SK-N-SH treated with all-trans-retinoic acid at 6 μM for 48 hours (cell line): Measurements from ENCODE around the gene ATP2A2.

Experiments used
- ATAC-seq: fragments of 200-7000 bp; cut with Tn5 transposase; 3 replicates; pipeline ENCODE4 v1.9.1; 2020; ENCODE audit warnings: mild to moderate bottlenecking, moderate library complexity
- ARNTL ChIP-seq: fragments of 450-650 bp; formaldehyde crosslinking; IDR thresholded peaks from 2 replicates; pipeline ENCODE4 v1.5.0; 2020; ENCODE audit warnings: low read depth, mild to moderate bottlenecking, moderate library complexity, borderline replicate concordance
- BACH2 ChIP-seq: fragments of 250-450 bp; sonication (Bioruptor Pico); IDR thresholded peaks from 2 replicates; pipeline ENCODE4 v1.9.0; 2021; ENCODE audit warnings: mild to moderate bottlenecking, borderline replicate concordance
- CSDC2 ChIP-seq: fragments of 250-450 bp; sonication (Bioruptor Pico); IDR thresholded peaks from 2 replicates; pipeline ENCODE4 v1.5.0; 2020; ENCODE audit warnings: mild to moderate bottlenecking, moderate library complexity
- ESRRG ChIP-seq: fragments of 250-450 bp; sonication (Bioruptor Pico); IDR thresholded peaks from 2 replicates; pipeline ENCODE4 v1.6.1; 2021; ENCODE audit warnings: mild to moderate bottlenecking
- ISL1 ChIP-seq: fragments of 250-450 bp; sonication (Bioruptor Pico); IDR thresholded peaks from 2 replicates; pipeline ENCODE4 v2.1.2; 2022; ENCODE audit warnings: mild to moderate bottlenecking, moderate library complexity
- OSR1 ChIP-seq: fragments of 250-450 bp; sonication (Bioruptor Pico); IDR thresholded peaks from 2 replicates; pipeline ENCODE4 v1.8.0; 2022; ENCODE audit warnings: moderate library complexity, mild to moderate bottlenecking, inconsistent platforms
- PPARA ChIP-seq: fragments of 250-450 bp; sonication (Bioruptor Pico); IDR thresholded peaks from 2 replicates; pipeline ENCODE4 v1.5.0; 2020; ENCODE audit warnings: mild to moderate bottlenecking, borderline replicate concordance
- RARB ChIP-seq: fragments of 250-450 bp; sonication (Bioruptor Pico); IDR thresholded peaks from 2 replicates; pipeline ENCODE4 v1.8.0; 2021; ENCODE audit warnings: mild to moderate bottlenecking, moderate library complexity
- SNAI2 ChIP-seq: fragments of 250-450 bp; sonication (Bioruptor Pico); IDR thresholded peaks from 2 replicates; pipeline ENCODE4 v1.5.0; 2020; ENCODE audit warnings: mild to moderate bottlenecking, moderate library complexity
- TCF4 ChIP-seq: fragments of 250-450 bp; sonication (Bioruptor Pico); IDR thresholded peaks from 2 replicates; pipeline ENCODE4 v1.8.0; 2021; ENCODE audit warnings: mild to moderate bottlenecking, moderate library complexity, borderline replicate concordance
- TOX ChIP-seq: fragments of 250-450 bp; sonication (Bioruptor Pico); IDR thresholded peaks from 2 replicates; pipeline ENCODE4 v1.8.0; 2021; ENCODE audit warnings: mild to moderate bottlenecking, moderate library complexity, borderline replicate concordance
- ZC3H10 ChIP-seq: fragments of 250-450 bp; sonication (Bioruptor Pico); IDR thresholded peaks from 2 replicates; pipeline ENCODE4 v1.5.1; 2021; ENCODE audit warnings: mild to moderate bottlenecking, moderate library complexity
- ZFP30 ChIP-seq: fragments of 450-650 bp; formaldehyde crosslinking; IDR thresholded peaks from 2 replicates; pipeline ENCODE4 v1.5.0; 2022; ENCODE audit warnings: mild to moderate bottlenecking, moderate library complexity
- ZNF565 ChIP-seq: fragments of 450-650 bp; formaldehyde crosslinking; conservative IDR thresholded peaks from 2 replicates; pipeline ENCODE4 v1.5.0; 2020; ENCODE audit warnings: low read depth, mild to moderate bottlenecking, moderate library complexity
- ZNF70 ChIP-seq: fragments of 450-650 bp; formaldehyde crosslinking; IDR thresholded peaks from 2 replicates; pipeline ENCODE4 v1.5.0; 2020; ENCODE audit warnings: mild to moderate bottlenecking, moderate library complexity
- ZNF8 ChIP-seq: fragments of 450-650 bp; formaldehyde crosslinking; IDR thresholded peaks from 2 replicates; pipeline ENCODE4 v1.5.0; 2020; ENCODE audit warnings: mild to moderate bottlenecking, moderate library complexity
- TF ChIP-seq, protein P1 (sequence below): fragments of 250-450 bp; sonication (Bioruptor Pico); IDR thresholded peaks from 2 replicates; pipeline ENCODE4 v1.5.1; 2021; ENCODE audit warnings: mild to moderate bottlenecking, moderate library complexity
- TF ChIP-seq, protein P2 (sequence below): fragments of 250-450 bp; sonication (Bioruptor Pico); IDR thresholded peaks from 2 replicates; pipeline ENCODE4 v1.5.0; 2020; ENCODE audit warnings: mild to moderate bottlenecking, moderate library complexity
- TF ChIP-seq, protein P3 (sequence below): fragments of 250-450 bp; sonication (Bioruptor Pico); IDR thresholded peaks from 2 replicates; pipeline ENCODE4 v1.8.0; 2020; ENCODE audit warnings: mild to moderate bottlenecking, moderate library complexity, borderline replicate concordance
- TF ChIP-seq, protein P4 (sequence below): fragments of 250-450 bp; sonication (Bioruptor Pico); IDR thresholded peaks from 2 replicates; pipeline ENCODE4 v1.5.1; 2020; ENCODE audit warnings: low read depth, mild to moderate bottlenecking, moderate library complexity
- TF ChIP-seq, protein P5 (sequence below): fragments of 250-450 bp; sonication (Bioruptor Pico); IDR thresholded peaks from 2 replicates; pipeline ENCODE4 v1.8.0; 2021; ENCODE audit warnings: low read depth, mild to moderate bottlenecking, moderate library complexity, borderline replicate concordance

ATP2A2 gene

DNA sequence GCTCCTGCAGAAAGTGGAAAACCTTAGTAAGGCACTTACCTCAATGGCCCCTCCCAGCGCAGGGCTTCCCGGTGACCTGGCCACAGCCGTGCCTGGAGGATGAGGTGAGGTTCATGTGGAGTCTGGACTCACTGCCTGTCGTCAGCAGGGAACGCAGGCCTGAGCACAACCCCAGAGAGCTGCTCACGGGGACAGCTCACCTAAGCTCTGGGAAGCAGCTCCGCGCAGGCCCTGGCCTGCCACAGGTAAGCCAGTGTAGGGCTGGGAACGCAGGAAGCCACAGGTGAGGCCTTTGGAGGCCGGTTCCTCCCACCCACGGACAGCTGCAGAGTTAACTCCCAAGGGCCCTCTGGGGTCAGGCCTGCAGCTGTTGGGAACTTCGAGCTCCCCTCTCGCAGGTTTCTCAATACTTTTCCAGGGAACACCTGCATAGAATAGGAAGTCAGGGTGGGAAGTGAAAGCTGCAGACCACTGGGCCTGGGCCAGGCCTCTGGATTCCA, 89.7 kb downstream of the ATP2A2 start:
- peak; percentile 16 for ATAC-seq
- TF ChIP-seq ZC3H10 (CRISPR knock-in tag) (no peak), ZNF8 (CRISPR knock-in tag) (no peak), ISL1 (no peak)
- TF ChIP-seq, protein P1, sequence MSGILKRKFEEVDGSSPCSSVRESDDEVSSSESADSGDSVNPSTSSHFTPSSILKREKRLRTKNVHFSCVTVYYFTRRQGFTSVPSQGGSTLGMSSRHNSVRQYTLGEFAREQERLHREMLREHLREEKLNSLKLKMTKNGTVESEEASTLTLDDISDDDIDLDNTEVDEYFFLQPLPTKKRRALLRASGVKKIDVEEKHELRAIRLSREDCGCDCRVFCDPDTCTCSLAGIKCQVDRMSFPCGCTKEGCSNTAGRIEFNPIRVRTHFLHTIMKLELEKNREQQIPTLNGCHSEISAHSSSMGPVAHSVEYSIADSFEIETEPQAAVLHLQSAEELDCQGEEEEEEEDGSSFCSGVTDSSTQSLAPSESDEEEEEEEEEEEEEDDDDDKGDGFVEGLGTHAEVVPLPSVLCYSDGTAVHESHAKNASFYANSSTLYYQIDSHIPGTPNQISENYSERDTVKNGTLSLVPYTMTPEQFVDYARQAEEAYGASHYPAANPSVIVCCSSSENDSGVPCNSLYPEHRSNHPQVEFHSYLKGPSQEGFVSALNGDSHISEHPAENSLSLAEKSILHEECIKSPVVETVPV (CRISPR knock-in tag), result no peak

DNA sequence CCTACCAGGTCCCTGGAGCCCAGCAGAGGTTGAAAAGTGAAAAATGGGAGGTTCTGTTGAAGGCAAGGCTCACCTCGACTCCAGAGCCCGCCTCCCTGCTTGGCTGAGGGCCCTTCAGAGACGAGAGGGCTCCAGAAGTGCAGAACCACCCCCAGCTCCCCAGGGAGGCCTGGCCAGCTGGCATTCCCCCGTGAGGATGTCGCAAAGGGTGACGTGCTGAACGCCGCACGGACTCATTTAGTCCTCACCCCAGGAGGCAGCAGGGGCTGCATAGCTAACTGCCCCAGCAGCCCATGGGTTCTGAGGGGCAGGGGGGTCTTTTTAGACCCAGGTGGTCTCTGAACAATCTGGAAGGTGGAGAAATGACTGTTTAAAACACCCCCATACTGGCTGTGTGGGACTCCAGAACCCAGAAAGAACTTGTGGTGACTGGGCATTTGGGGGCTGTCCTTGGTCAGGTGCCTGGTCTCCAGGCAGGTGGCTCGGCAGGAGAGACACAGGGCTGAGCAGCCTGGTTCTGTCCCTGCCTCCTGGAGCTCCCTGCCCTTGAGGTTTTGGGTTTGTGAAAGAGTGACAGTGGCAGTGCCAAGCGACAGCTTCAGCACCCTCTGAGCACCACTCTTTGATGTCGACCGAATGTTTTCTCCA, 90.5 kb downstream of the ATP2A2 start:
- ATAC-seq, result no peak; the same call in 2 of the 3 replicates
- TF ChIP-seq ZFP30 (CRISPR knock-in tag) (no peak), PPARA (CRISPR knock-in tag) (no peak), BACH2 (no peak), TCF4 (no peak), ISL1 (no peak), OSR1 (CRISPR knock-in tag) (no peak), SNAI2 (no peak), RARB (CRISPR knock-in tag) (no peak), CSDC2 (CRISPR knock-in tag) (no peak)
- TF ChIP-seq, protein P2, sequence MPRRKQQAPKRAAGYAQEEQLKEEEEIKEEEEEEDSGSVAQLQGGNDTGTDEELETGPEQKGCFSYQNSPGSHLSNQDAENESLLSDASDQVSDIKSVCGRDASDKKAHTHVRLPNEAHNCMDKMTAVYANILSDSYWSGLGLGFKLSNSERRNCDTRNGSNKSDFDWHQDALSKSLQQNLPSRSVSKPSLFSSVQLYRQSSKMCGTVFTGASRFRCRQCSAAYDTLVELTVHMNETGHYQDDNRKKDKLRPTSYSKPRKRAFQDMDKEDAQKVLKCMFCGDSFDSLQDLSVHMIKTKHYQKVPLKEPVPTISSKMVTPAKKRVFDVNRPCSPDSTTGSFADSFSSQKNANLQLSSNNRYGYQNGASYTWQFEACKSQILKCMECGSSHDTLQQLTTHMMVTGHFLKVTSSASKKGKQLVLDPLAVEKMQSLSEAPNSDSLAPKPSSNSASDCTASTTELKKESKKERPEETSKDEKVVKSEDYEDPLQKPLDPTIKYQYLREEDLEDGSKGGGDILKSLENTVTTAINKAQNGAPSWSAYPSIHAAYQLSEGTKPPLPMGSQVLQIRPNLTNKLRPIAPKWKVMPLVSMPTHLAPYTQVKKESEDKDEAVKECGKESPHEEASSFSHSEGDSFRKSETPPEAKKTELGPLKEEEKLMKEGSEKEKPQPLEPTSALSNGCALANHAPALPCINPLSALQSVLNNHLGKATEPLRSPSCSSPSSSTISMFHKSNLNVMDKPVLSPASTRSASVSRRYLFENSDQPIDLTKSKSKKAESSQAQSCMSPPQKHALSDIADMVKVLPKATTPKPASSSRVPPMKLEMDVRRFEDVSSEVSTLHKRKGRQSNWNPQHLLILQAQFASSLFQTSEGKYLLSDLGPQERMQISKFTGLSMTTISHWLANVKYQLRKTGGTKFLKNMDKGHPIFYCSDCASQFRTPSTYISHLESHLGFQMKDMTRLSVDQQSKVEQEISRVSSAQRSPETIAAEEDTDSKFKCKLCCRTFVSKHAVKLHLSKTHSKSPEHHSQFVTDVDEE (CRISPR knock-in tag), result no peak
- TF ChIP-seq, protein P3, sequence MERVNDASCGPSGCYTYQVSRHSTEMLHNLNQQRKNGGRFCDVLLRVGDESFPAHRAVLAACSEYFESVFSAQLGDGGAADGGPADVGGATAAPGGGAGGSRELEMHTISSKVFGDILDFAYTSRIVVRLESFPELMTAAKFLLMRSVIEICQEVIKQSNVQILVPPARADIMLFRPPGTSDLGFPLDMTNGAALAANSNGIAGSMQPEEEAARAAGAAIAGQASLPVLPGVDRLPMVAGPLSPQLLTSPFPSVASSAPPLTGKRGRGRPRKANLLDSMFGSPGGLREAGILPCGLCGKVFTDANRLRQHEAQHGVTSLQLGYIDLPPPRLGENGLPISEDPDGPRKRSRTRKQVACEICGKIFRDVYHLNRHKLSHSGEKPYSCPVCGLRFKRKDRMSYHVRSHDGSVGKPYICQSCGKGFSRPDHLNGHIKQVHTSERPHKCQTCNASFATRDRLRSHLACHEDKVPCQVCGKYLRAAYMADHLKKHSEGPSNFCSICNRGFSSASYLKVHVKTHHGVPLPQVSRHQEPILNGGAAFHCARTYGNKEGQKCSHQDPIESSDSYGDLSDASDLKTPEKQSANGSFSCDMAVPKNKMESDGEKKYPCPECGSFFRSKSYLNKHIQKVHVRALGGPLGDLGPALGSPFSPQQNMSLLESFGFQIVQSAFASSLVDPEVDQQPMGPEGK (CRISPR knock-in tag), result no peak
- TF ChIP-seq, protein P4, sequence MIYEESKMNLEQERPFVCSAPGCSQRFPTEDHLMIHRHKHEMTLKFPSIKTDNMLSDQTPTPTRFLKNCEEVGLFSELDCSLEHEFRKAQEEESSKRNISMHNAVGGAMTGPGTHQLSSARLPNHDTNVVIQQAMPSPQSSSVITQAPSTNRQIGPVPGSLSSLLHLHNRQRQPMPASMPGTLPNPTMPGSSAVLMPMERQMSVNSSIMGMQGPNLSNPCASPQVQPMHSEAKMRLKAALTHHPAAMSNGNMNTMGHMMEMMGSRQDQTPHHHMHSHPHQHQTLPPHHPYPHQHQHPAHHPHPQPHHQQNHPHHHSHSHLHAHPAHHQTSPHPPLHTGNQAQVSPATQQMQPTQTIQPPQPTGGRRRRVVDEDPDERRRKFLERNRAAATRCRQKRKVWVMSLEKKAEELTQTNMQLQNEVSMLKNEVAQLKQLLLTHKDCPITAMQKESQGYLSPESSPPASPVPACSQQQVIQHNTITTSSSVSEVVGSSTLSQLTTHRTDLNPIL (CRISPR knock-in tag), result no peak

DNA sequence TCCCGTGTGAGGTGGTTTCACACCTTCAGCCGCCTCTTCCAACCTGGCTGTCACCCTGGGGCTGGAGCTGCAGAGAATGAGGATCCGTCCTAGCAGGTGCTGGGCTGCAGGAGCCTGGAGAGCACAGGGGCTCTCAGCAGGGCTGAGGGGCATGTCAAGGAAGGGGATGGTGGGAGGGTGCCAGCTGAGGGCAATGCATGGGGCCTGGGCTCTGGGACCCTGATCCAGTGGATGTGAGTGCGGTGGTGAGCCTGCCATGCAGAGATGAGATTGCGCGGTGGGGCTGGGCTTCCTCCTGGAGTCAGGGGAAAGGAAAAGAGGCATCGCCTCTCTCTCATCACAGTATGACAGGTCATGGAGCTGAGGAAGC, 91.0 kb downstream of the ATP2A2 start:
- ATAC-seq, result no peak; the same call in 2 of the 3 replicates
- no peak for TF ChIP-seq TOX (CRISPR knock-in tag)
- TF ChIP-seq, protein P4 (CRISPR knock-in tag), result no peak
- no peak for TF ChIP-seq ARNTL (CRISPR knock-in tag)
- TF ChIP-seq ZNF70 (CRISPR knock-in tag), result no peak
- TF ChIP-seq, protein P1 (CRISPR knock-in tag), result no peak
- TF ChIP-seq, protein P2 (CRISPR knock-in tag), result no peak
- no peak for TF ChIP-seq ISL1
- no peak for TF ChIP-seq TCF4
- TF ChIP-seq ZNF565 (CRISPR knock-in tag), result no peak
- TF ChIP-seq ZC3H10 (CRISPR knock-in tag), result no peak
- no peak for TF ChIP-seq ZNF8 (CRISPR knock-in tag)
- TF ChIP-seq, protein P5, sequence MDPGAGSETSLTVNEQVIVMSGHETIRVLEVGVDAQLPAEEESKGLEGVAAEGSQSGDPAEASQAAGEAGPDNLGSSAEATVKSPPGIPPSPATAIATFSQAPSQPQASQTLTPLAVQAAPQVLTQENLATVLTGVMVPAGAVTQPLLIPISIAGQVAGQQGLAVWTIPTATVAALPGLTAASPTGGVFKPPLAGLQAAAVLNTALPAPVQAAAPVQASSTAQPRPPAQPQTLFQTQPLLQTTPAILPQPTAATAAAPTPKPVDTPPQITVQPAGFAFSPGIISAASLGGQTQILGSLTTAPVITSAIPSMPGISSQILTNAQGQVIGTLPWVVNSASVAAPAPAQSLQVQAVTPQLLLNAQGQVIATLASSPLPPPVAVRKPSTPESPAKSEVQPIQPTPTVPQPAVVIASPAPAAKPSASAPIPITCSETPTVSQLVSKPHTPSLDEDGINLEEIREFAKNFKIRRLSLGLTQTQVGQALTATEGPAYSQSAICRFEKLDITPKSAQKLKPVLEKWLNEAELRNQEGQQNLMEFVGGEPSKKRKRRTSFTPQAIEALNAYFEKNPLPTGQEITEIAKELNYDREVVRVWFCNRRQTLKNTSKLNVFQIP (CRISPR knock-in tag), result no peak
- TF ChIP-seq ESRRG, result no peak
